Choroid plexus epithelial cell (primary cell): Measurements from ENCODE around the gene CD163L1.

ENCODE experiments used
- DNase-seq: peaks from one replicate; pipeline ENCODE4 v3.0.0-alpha.2; 2010; ENCODE audit warnings: low read depth
- H3K4me3 ChIP-seq: 2 replicates; pipeline ENCODE4 v1.5.1; 2011; ENCODE audit warnings: low read depth, mild to moderate bottlenecking, control low read depth, low read length, moderate library complexity
- TF ChIP-seq, protein P1 (sequence below): conservative IDR thresholded peaks from 2 replicates; pipeline ENCODE4 v1.5.1; 2011; ENCODE audit warnings: low read depth, mild to moderate bottlenecking, control low read depth, inconsistent platforms, low read length, moderate library complexity

The CD163L1 gene

DNA sequence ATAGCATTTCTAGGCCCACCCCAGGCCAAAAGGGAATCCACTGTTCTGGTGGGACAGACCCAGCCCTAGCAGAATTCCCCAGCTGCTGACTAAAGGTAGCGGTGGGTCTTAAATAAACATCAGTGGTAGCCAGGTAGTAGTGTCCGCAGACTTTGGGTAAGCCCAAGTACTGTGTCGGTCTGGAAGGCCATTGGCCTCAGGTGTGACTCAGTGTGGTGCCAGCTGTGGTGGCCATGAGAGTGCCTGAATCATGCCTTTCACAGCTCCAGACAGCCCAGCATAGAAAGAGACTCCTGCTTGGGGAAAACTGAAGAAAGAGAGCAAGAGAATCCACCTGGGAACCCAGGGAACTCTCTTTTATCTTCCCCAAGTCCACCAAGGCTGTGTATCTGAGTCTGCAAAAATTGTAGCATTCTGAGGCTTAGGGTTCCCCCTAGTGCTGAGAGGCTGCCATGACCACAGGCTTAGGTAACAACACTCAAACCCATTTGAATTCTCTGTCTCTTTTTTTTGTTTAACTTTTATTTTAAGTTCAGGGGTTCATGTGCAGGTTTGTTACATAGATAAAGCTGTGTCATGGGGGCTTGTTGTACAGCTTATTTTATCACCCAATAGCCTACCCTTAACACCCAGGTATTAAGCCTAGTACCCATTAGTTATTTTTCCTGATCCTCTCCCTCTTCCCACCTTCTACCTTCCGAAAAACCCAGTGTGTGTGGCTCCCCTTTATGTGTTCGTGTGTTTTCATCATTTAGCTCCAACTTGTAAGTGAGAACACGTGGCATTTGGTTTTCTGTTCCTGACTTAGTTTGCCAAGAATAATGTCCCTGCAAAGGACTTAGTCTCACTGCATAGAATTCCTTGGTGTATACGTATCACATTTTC, 16.7 kb upstream of the CD163L1 start:
- peak; percentile 73 for DNase-seq
- no peak overlapping the region for H3K4me3 ChIP-seq
- TF ChIP-seq, protein P1, sequence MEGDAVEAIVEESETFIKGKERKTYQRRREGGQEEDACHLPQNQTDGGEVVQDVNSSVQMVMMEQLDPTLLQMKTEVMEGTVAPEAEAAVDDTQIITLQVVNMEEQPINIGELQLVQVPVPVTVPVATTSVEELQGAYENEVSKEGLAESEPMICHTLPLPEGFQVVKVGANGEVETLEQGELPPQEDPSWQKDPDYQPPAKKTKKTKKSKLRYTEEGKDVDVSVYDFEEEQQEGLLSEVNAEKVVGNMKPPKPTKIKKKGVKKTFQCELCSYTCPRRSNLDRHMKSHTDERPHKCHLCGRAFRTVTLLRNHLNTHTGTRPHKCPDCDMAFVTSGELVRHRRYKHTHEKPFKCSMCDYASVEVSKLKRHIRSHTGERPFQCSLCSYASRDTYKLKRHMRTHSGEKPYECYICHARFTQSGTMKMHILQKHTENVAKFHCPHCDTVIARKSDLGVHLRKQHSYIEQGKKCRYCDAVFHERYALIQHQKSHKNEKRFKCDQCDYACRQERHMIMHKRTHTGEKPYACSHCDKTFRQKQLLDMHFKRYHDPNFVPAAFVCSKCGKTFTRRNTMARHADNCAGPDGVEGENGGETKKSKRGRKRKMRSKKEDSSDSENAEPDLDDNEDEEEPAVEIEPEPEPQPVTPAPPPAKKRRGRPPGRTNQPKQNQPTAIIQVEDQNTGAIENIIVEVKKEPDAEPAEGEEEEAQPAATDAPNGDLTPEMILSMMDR: peak; percentile 89

DNA sequence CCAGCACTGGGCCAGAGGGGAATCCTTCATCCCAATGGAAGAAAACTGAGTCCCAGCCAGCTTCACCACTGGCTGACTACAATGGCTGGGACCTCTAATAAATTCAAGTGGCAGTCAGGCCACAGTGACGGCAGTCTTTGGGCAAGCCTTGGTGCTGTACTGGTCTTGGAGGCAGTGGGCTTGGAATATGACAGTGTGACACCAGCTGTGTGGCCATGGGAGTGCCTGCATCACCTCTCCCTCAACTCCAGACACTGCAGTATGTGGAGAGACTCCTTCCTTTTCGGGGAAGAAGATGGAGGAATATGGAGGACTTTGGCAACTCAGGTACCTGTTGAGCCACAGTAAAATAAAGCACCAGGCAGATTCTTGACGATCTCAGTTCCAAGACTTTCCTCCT, 16.0 kb upstream of the CD163L1 start:
- no peak overlapping the region for H3K4me3 ChIP-seq
- no peak for DNase-seq
- TF ChIP-seq, protein P1: no peak

DNA sequence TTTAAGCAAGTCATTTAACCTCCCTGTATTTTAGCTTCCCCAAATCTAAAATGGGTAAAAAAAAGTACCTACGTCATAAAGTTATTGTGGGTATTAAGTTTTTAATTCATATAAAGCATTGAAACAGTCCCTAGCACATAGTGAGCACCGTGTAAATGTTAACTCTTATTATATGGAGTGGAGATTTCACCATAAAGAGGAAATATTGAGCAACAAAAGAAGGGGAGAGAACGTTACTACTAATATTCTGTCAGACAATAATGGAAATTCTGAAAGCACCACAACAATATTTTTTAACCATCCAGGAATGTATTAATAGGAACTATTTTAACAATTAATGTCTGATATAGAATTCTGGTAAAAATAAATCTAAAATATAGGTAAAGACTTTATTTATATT, 7.8 kb upstream of the CD163L1 start:
- DNase-seq: no peak
- TF ChIP-seq, protein P1: no peak
- no peak overlapping the region for H3K4me3 ChIP-seq

DNA sequence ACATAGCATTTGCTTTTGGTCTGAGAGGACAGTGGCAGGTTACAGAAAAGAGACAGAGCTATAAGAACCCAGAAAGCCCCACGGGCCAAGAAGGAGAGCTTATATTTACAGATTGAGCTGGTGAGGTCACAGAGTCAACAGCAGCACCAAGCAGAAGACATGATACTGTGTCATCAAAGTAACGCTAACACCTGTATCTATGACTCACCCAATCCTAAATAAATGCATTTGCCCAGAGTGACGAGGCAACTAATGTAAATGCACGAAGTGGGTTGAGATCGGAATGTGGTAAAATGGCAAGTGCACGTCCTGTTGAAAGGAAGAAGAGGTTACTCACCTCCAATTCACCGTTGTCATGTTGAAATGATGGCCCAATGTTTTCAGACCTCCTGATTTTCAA, 6.7 kb upstream of the CD163L1 start:
- TF ChIP-seq, protein P1: no peak
- DNase-seq: no peak
- no peak overlapping the region for H3K4me3 ChIP-seq

DNA sequence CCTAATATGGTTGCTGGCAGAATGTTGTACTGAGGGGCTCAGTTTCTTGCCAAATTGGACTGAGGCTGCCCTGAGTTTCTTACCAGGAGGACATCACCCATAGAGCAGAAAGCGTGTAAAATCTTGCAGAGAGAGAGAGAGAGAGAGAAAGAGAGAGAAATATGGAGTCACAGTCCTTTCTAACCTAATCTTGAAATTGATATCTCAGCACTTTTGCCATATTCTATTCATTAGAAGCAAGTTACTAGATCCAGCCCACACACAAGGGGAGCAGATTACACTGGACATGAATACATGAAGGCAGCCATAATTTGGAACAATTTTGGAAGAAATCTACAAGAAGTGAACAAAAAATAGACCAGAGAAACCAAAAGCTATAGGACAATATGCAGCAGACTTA, 4.1 kb upstream of the CD163L1 start:
- no peak for DNase-seq
- H3K4me3 ChIP-seq: no peak overlapping the region
- TF ChIP-seq, protein P1: no peak

DNA sequence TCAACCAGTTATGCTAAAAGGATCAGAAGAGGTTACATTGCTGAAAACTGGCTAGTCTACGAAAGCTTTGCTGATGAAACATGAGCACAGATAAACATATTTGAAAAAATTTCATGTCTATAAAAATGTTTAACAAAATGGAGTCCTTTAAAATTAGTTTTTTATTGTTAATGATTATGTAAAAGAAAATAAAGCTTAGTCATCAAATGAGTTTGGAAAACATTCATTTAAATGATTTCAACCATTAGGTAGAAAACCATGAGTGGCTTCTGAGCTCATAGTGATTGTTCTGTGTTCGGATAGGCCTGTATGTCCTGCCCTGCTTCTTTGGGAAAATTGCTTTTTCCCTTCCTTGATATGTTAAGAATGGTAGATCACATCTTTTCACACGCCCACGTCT, 584 bp upstream of the CD163L1 start:
- TF ChIP-seq, protein P1: no peak
- H3K4me3 ChIP-seq: no peak overlapping the region
- no peak for DNase-seq

DNA sequence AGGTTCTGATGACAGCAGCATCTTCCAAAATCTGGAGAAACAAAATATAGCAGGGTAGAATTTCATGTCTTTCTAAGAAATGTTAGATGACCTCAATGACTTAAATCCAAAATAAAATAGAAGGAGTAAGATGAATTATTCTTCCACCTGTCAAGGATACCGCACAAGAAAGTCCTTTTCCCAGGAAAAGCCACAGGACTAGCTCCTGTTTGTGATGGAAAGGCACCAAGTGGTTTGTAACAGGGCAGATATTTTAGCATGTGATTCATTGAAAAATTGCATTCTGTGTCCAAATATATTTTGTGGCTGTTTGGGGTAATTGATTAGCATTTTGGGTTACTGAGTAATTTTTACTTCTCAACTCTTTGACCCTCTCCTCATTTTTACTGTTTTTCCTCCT, 2.7 kb downstream of the CD163L1 start:
- DNase-seq: no peak
- TF ChIP-seq, protein P1: no peak
- no peak overlapping the region for H3K4me3 ChIP-seq
